Measurements from ENCODE around the gene PDGFD.

GRCh38 chr11:103998826-103999508 is 165.0 kb downstream of the PDGFD start:
- TF ChIP-seq CTCF (IDR thresholded peaks at IDR 0.05) = no peak
- no peak for TF ChIP-seq POLR2A (IDR thresholded peaks at IDR 0.05)
- no peak for TF ChIP-seq EP300 (IDR thresholded peaks at IDR 0.05)

All from tibial nerve (tissue), 4 donors.